Right atrium auricular region (tissue), 2 donors: Measurements from ENCODE around the gene SLC17A5. TPM values are rescaled to one million over a fixed set of nuclear protein-coding genes. Genes with fewer than 3 reads are reported as not detected.
"Not testable (repeated sequence)": the region's sequence is repeated elsewhere in the genome, so short reads cannot be mapped to it uniquely, and the experiment has no call there.

Source experiments
- DNase-seq: peaks from one replicate; pipeline ENCODE4 v3.0.0-alpha.2; 2019; ENCODE audit warnings: low spot score
- H3K27ac ChIP-seq, 2 donors: fragments of 200-600 bp; sonication (generic); 1 replicate in 1 of 2; 2 replicates in 1 of 2; pipeline ENCODE4 v1.5.1; 2016 to 2019
- H3K27me3 ChIP-seq, 2 donors: fragments of 200-600 bp; sonication (generic); one replicate each; pipeline versions ENCODE4 v1.5.1 to v1.6.0; 2017 to 2019
- H3K36me3 ChIP-seq: fragments of 200-600 bp; sonication (generic); one replicate; pipeline ENCODE4 v1.5.1; 2016
- H3K4me1 ChIP-seq, 2 donors: fragments of 200-600 bp; sonication (generic); one replicate each; pipeline versions ENCODE4 v1.5.1 to v1.6.0; 2017 to 2019
- H3K4me3 ChIP-seq, 2 donors: fragments of 200-600 bp; sonication (generic); 1 replicate in 1 of 2; 2 replicates in 1 of 2; pipeline ENCODE4 v1.5.1; 2017 to 2019; ENCODE audit warnings: mild to moderate bottlenecking in 1 of 2, moderate library complexity in 1 of 2
- H3K9me3 ChIP-seq, 2 donors: fragments of 200-600 bp; sonication (generic); one replicate each; pipeline ENCODE4 v1.5.1; 2019
- CTCF ChIP-seq, 2 donors: fragments of 200-600 bp; sonication (generic); IDR thresholded peaks; one replicate each; pipeline ENCODE4 v1.5.1; 2019; ENCODE audit warnings: antibody characterized with exemption in 2 of 2
- total RNA-seq, 2 donors: library from RNA; depleted of rRNA; stranded (reverse); fragments of >200 nt; gene quantifications; one replicate each; pipeline ENCODE4 v1.1.0, GENCODE V29; 2016

Gene SLC17A5
- total RNA-seq, 2 donors from 2014 or later: 10.2 to 11.8 TPM

- Histone ChIP-seq H3K36me3 (no peaks in the 10 kb centered on the region), H3K27me3 (no peaks in the 10 kb centered on the region), H3K9me3 (no peaks in the 10 kb centered on the region), H3K27ac (peak overlapping the region; percentile 85 to 90), H3K4me3 (no peak overlapping the region), H3K4me1 (peaks cover 0 to 50% of the 10 kb centered on the region in 2 donors)
- no peak for DNase-seq
- TF ChIP-seq CTCF (IDR thresholded peaks at IDR 0.05): no peak
These were observed 72.5 kb downstream of the SLC17A5 start for GRCh38 chr6:73581293-73581692.

GRCh38 chr6:73580247-73581149 lies 73.3 kb downstream of the SLC17A5 start:
- peak overlapping the region; percentile 85 to 90 for H3K27ac ChIP-seq

GRCh38 chr6:73579851-73580246 lies 73.9 kb downstream of the SLC17A5 start:
- no peak for TF ChIP-seq CTCF (IDR thresholded peaks at IDR 0.05)
- H3K27me3 ChIP-seq: no peaks in the 10 kb centered on the region
- no peaks in the 10 kb centered on the region for H3K9me3 ChIP-seq
- H3K4me1 ChIP-seq: peaks cover 0 to 36% of the 10 kb centered on the region in 2 donors
- H3K27ac ChIP-seq: peak overlapping the region; percentile 85 to 90
- no peak for DNase-seq
- H3K36me3 ChIP-seq: no peaks in the 10 kb centered on the region
- peak overlapping the region in 1 of 2 donors; percentile 28 for H3K4me3 ChIP-seq

More at GRCh38 chr6:73580247-73581149, 73.3 kb downstream of the SLC17A5 start:
- H3K27me3 ChIP-seq: no peaks in the 10 kb centered on the region
- H3K4me1 ChIP-seq: peaks cover 0 to 42% of the 10 kb centered on the region in 2 donors
- H3K9me3 ChIP-seq: no peaks in the 10 kb centered on the region
- DNase-seq: peak; percentile 92
- no peaks in the 10 kb centered on the region for H3K36me3 ChIP-seq
- TF ChIP-seq CTCF (IDR thresholded peaks at IDR 0.05): peak; percentile 14 to 50
- peak overlapping the region in 1 of 2 donors; percentile 28 for H3K4me3 ChIP-seq

- Histone ChIP-seq H3K4me1 (peaks cover 0 to 36% of the 10 kb centered on the region in 2 donors), H3K27ac (peak overlapping the region; percentile 85 to 90), H3K4me3 (no peak overlapping the region), H3K27me3 (no peaks in the 10 kb centered on the region), H3K9me3 (no peaks in the 10 kb centered on the region), H3K36me3 (no peaks in the 10 kb centered on the region)
- DNase-seq: no peak
- no peak for TF ChIP-seq CTCF (IDR thresholded peaks at IDR 0.05)
These were observed 74.4 kb downstream of the SLC17A5 start for GRCh38 chr6:73579389-73579788.

GRCh38 chr6:73577676-73578075 lies 76.1 kb downstream of the SLC17A5 start:
- DNase-seq: no peak
- Histone ChIP-seq H3K36me3 (no peaks in the 10 kb centered on the region), H3K4me3 (no peak overlapping the region), H3K9me3 (no peaks in the 10 kb centered on the region), H3K27me3 (no peaks in the 10 kb centered on the region), H3K27ac (no peak overlapping the region), H3K4me1 (peaks cover 0 to 36% of the 10 kb centered on the region in 2 donors)
- no peak for TF ChIP-seq CTCF (IDR thresholded peaks at IDR 0.05)

- H3K4me3 ChIP-seq, DNase-seq, H3K9me3 ChIP-seq, H3K27me3 ChIP-seq, H3K27ac ChIP-seq, H3K36me3 ChIP-seq: not testable (repeated sequence)
- peaks cover 0 to 12% of the 10 kb centered on the region in 2 donors for H3K4me1 ChIP-seq
These were observed 81.3 kb downstream of the SLC17A5 start for GRCh38 chr6:73572531-73572930.

- H3K27ac ChIP-seq: peak overlapping the region; percentile 41 to 84
- H3K27me3 ChIP-seq, H3K36me3 ChIP-seq, H3K9me3 ChIP-seq, H3K4me3 ChIP-seq: not testable (repeated sequence)
- H3K4me1 ChIP-seq: peaks cover 0 to 16% of the 10 kb centered on the region in 2 donors
- DNase-seq: peak; percentile 68
These were observed 82.3 kb downstream of the SLC17A5 start for GRCh38 chr6:73571218-73572181.
